Activated CD4-positive, alpha-beta T cell treated with anti-CD3 and anti-CD28 coated beads, Interleukin-2, amount 10 ng/mL, durations not matched to agents 24 days and 14 days (primary cell): ENCODE data around the gene TMEM209. TPM values are rescaled to one million over a fixed set of nuclear protein-coding genes. Genes with fewer than 3 reads are reported as not detected.
"Not testable (repeated sequence)": the region's sequence is repeated elsewhere in the genome, so short reads cannot be mapped to it uniquely, and the experiment has no call there.

ENCODE experiments used
- DNase-seq: peaks from one replicate; pipeline ENCODE4 v3.0.0; 2022
- H3K27ac Mint-ChIP-seq: one replicate; pipeline ENCODE4 v1.8.0; 2022; ENCODE audit warnings: mild to moderate bottlenecking, mixed read lengths
- H3K27me3 Mint-ChIP-seq: one replicate; pipeline ENCODE4 v1.8.0; 2022; ENCODE audit warnings: mixed read lengths
- H3K36me3 Mint-ChIP-seq: one replicate; pipeline ENCODE4 v1.8.0; 2022; ENCODE audit warnings: low read depth, mild to moderate bottlenecking, mixed read lengths
- H3K4me1 Mint-ChIP-seq: one replicate; pipeline ENCODE4 v1.8.0; 2021; ENCODE audit warnings: mixed read lengths
- H3K4me3 Mint-ChIP-seq: one replicate; pipeline ENCODE4 v1.8.0; 2022; ENCODE audit warnings: mild to moderate bottlenecking, moderate library complexity, mixed read lengths
- H3K9me3 Mint-ChIP-seq: one replicate; pipeline ENCODE4 v1.8.0; 2021; ENCODE audit warnings: mixed read lengths
- intact Hi-C: fragments of 100-400 bp; cut with micrococcal nuclease; formaldehyde crosslinking; loops from one replicate; pipeline ENCODE4 v1.15.1; 2023
- total RNA-seq: library from RNA; stranded (reverse); gene quantifications from 2 replicates; pipeline ENCODE4 v1.2.3, GENCODE V29; 2022

The TMEM209 gene
- total RNA-seq, 1 donor from 2014 or later, result 52.9 TPM

DNA sequence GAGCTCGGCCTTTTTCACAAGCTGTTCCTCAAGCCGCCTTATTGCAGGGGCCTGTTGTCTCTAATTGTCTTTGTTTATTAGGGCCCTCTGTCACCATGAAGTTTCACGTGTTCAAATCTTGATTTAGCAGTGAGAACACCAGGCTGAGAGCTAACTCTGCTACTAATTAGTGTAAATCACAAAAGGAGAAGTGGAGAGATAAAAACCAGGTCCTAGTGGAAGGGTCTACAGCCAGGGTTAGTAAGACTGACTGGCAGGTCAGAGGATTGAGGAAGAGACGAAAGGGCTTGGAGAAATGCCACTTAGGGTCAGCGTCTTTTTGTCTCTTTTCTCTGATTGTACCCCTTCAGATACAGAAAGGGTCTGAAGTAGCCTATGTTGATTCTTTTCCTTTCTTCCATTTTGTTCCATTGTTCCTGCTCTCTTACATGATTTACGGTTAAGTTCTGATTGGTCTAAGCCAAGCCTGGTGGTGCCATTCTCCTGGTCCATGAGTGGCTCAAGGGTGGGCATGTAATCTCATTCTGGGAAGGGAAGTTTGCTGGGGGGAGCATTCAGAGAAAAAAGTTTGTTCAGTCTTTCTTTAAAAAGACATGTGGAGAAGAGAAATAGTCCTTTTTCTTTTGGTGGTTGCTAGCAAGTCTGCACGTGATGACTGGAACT, 23.8 kb upstream of the TMEM209 start:
- H3K36me3 Mint-ChIP-seq, result no peaks in the 10 kb centered on the region
- no peak overlapping the region for H3K27ac Mint-ChIP-seq
- H3K27me3 Mint-ChIP-seq, result no peaks in the 10 kb centered on the region
- DNase-seq, result no peak
- H3K9me3 Mint-ChIP-seq, result no peaks in the 10 kb centered on the region
- intact Hi-C loops, result no loop called here
- H3K4me3 Mint-ChIP-seq, result no peak overlapping the region
- H3K4me1 Mint-ChIP-seq, result no peaks in the 10 kb centered on the region

DNA sequence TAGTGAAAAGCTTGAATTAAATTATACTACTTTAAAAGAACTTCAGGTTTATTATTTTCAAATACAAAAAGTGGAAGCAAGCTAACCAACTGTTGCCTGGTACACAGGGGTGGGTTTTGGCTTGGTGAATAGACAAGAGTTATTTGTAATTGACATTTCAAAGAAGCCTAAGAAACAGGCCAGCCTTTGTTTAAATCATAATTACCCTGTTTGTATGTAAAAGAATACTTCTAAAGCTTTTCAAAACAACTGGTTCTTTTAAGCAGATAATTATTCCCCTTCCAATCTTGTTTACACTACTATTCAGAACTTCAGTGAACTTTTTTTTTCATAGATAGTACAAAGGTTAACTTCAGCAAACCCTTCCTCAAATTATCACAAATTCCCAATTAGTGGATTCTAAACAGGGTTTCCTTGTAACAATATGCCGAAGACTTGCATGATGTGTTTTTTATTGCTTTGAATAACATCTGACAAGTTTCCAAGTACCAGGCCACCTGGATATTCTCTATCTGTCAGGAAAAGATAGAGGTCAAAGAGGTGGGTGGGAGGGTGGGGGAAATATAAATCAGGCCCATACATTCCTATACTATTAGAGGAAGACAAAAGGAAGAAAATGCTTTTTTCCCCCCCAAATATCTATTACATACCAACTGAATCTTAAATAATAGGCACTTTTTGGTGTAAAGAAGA, 22.8 kb upstream of the TMEM209 start:
- no peak overlapping the region for H3K27ac Mint-ChIP-seq
- H3K36me3 Mint-ChIP-seq, result no peaks in the 10 kb centered on the region
- no peaks in the 10 kb centered on the region for H3K27me3 Mint-ChIP-seq
- H3K4me1 Mint-ChIP-seq, result no peaks in the 10 kb centered on the region
- H3K9me3 Mint-ChIP-seq, result no peaks in the 10 kb centered on the region
- intact Hi-C loops, result no loop called here
- no peak for DNase-seq
- H3K4me3 Mint-ChIP-seq, result no peak overlapping the region

DNA sequence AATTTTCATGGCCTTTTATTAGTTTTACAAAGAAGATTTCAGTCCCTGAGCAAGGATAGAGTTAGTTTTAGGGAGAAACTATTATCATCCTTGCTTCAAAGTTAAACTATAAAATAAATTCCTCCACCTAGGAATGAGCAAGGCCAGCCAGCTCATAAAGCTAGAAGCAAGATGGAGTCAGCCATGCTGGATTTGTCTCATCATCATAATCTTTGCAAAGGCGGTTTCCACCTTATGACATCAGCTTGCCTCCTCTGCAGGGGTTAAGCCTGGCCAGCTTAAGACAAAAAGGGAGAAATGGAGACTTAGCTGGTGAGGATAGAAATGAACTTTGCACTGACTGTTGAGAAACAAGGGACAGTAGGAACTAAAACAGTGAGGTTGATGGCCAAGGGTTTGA, 21.1 kb upstream of the TMEM209 start:
- intact Hi-C loops, result no loop called here
- Mint-ChIP-seq H3K9me3 (no peaks in the 10 kb centered on the region), H3K4me1 (no peaks in the 10 kb centered on the region), H3K27ac (no peak overlapping the region), H3K36me3 (no peaks in the 10 kb centered on the region), H3K4me3 (no peak overlapping the region), H3K27me3 (no peaks in the 10 kb centered on the region)
- DNase-seq, result no peak

DNA sequence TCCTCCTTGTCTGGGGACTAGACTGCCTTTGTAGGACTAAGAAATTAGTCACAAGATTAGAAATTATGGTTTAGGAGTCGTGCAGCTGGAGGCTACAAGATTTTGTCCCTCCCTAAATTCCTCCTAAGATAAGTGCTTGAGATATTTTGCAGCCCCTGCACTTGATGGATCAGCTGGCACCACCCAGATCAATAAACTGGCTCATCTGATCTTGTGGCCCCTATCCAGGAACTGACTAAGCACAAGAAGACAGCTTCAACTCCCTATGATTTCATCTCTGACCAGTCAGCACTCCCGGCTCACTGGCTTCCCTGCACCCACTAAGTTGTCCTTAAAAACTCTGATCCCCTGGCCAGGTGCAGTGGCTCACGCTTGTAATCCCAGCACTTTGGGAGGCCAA, 19.7 kb upstream of the TMEM209 start:
- H3K36me3 Mint-ChIP-seq, H3K27ac Mint-ChIP-seq, DNase-seq, H3K4me1 Mint-ChIP-seq, H3K9me3 Mint-ChIP-seq, intact Hi-C loops, H3K4me3 Mint-ChIP-seq, H3K27me3 Mint-ChIP-seq: not testable (repeated sequence)

DNA sequence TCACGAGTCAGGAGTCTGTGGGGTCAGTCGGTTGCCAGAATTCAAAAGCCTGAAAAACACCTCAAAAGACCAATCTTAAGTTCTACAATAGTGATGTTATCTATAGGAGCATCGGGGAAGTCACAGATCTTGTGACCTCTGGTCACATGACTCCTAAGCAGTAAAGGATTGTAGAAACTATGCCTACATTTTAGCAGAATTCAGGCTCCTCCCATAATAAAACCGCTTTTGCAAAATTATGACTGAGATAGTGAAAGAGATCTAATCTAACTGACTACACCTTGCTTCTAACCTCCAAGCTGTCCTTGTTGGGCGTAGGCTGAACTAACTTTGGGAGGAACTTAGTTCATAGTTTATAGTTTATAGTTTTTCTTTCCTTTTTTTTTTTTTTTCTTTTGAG, 19.0 kb upstream of the TMEM209 start:
- Mint-ChIP-seq H3K4me1 (no peaks in the 10 kb centered on the region), H3K9me3 (no peaks in the 10 kb centered on the region), H3K36me3 (no peaks in the 10 kb centered on the region), H3K27me3 (peaks cover 4% of the 10 kb centered on the region), H3K4me3 (no peak overlapping the region), H3K27ac (no peak overlapping the region)
- no peak for DNase-seq
- intact Hi-C loops, result no loop called here

DNA sequence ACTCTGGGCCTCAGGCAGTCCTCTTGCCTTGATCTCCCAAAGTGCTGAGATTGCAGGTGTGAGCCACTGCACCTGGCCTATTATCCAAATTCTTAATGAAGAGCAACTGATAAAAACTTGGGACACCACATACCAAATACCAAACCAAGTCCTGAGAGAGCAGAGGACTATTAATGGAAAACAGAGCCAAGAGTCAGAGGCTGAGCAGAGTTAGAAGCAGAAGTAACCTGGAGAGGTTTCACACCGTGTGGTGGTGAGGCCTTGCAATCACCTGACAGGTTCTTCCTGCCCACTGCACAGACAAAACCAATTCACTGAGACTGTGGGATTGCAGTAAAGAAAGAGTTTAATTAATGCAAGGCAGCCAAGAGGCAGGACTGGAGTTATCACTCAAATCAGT, 18.4 kb upstream of the TMEM209 start:
- intact Hi-C loops, result no loop called here
- H3K36me3 Mint-ChIP-seq, result no peaks in the 10 kb centered on the region
- H3K9me3 Mint-ChIP-seq, result no peaks in the 10 kb centered on the region
- no peak overlapping the region for H3K27ac Mint-ChIP-seq
- no peak overlapping the region for H3K4me3 Mint-ChIP-seq
- peaks cover 4% of the 10 kb centered on the region for H3K27me3 Mint-ChIP-seq
- H3K4me1 Mint-ChIP-seq, result no peaks in the 10 kb centered on the region
- DNase-seq, result no peak

DNA sequence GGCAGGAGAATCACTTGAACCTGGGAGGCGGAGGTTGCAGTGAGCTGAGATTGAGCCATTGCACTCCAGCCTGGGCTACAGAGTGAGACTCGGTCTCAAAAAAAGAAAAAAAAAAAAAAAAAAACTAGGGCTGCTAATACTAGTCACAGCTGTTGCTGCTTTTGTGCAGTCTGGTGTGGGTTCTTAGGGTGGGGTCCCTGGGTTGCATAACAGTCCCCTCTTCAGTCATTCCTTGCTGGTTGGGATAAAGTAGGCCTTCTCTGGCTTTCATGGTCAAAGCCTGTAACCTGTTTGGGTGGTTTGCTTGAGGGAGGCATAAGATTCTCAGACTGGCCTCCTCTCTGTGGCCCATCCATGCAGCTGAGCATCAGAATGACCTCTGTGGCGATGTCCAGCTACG, 16.5 kb upstream of the TMEM209 start:
- Mint-ChIP-seq H3K4me1 (no peaks in the 10 kb centered on the region), H3K27me3 (peaks cover 4% of the 10 kb centered on the region), H3K27ac (no peak overlapping the region), H3K9me3 (no peaks in the 10 kb centered on the region), H3K36me3 (no peaks in the 10 kb centered on the region), H3K4me3 (no peak overlapping the region)
- intact Hi-C loops, result no loop called here
- no peak for DNase-seq

DNA sequence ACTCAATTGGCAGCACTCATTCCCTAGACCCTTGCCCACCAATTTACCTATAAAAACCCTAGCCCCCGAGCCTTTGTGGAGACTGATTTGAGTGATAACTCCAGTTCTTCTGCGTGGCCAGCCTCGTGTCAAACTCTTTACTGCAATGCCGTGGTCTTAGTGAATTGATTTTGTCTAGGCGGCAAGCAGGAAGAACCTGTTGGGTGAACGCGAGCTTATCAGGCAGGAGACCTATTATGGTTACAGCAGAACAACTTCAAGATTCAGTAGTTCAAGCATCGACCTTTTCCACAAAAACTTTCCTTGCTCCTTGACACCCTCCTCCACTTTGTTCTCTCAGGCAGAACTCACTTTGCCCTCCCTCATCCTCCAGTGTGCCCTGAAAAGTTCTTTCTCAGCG, 14.7 kb upstream of the TMEM209 start:
- no peak overlapping the region for H3K4me3 Mint-ChIP-seq
- H3K9me3 Mint-ChIP-seq, result no peaks in the 10 kb centered on the region
- no peaks in the 10 kb centered on the region for H3K36me3 Mint-ChIP-seq
- DNase-seq, result peak; percentile 43
- intact Hi-C loops, result no loop called here
- H3K27me3 Mint-ChIP-seq, result peaks cover 9% of the 10 kb centered on the region
- H3K27ac Mint-ChIP-seq, result no peak overlapping the region
- H3K4me1 Mint-ChIP-seq, result no peaks in the 10 kb centered on the region

DNA sequence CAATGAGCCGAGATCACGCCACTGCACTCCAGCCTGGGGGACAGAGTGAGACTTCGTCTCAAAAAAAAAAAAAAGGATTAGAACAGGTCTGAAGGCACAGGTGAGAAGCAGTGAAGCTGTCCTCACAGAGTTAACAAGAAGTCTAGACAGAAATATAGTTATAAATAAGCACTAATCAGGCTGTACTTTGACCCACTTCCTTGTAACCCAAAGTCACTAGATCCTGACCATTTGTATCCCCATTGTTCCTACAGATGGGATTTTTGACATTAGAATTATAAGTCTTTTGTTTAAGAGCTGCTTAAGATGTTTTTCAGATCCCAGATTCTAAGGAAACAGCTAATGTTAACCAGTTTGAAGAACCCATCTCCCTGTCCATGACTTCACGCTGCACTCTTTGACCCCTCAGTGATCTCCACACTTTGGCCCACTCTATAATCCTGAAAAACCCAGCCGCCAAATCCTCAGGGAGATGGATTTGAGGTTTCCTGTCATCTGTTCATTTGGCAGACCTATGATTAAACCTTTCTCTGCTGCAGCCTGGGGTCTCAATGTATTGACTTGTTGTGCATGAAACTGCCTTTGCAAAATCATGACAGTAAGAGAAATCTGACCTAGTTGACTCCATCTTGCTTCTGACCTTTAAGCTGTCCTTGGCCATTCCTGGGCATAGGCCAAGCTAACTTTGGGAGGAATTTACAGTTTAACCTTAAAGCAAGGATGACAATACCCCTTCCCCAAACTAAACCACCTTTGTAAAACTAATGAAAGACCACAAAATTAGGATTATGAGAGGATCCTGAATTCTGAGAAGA, 13.8 kb upstream of the TMEM209 start:
- peak; percentile 30 for DNase-seq
- intact Hi-C loops, result no loop called here
- Mint-ChIP-seq H3K27ac (no peak overlapping the region), H3K4me3 (no peak overlapping the region), H3K27me3 (peaks cover 13% of the 10 kb centered on the region), H3K36me3 (no peaks in the 10 kb centered on the region), H3K4me1 (no peaks in the 10 kb centered on the region), H3K9me3 (no peaks in the 10 kb centered on the region)

DNA sequence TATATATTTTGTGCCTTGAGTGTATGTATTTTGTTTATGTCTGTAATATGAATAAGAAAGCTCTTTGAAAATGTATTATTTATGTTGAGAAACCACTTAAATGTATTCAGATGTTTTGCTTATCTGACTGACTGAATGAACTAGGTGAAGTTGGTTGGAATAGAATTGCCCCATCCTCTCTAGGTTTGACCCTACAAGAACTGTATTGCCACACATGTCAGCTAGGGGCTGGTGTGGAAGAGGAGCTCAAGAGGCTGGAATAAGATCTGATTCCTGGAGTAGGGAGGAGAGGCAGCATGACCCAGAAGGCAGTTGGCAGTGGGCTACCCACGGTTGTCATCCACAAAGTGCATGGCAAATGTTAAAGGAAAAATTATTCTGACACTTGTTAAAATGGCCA, 11.5 kb upstream of the TMEM209 start:
- H3K4me3 Mint-ChIP-seq, result no peak overlapping the region
- DNase-seq, result peak; percentile 29
- H3K36me3 Mint-ChIP-seq, result no peaks in the 10 kb centered on the region
- H3K27ac Mint-ChIP-seq, result no peak overlapping the region
- peaks cover 16% of the 10 kb centered on the region for H3K27me3 Mint-ChIP-seq
- H3K4me1 Mint-ChIP-seq, result no peaks in the 10 kb centered on the region
- H3K9me3 Mint-ChIP-seq, result no peaks in the 10 kb centered on the region
- intact Hi-C loops, result no loop called here

DNA sequence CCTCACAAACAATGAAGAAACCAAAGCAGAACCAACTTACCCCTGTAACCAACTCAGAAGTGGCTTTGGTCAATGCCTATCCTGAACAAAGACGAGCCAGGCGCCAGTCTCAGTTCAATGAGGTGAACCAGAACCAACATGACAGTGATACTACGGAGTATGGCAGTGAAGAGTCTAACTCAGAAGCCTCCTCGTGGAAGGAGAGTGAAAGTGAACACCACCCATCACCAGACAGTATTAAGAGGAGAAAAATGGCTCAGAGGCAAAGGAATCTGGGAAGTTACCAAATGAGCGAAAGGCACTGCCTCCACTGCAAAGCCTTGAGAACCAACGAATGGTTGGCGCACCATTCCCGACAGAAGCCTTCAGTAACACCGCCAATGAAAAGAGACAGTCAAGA, 10.8 kb upstream of the TMEM209 start:
- H3K4me3 Mint-ChIP-seq, result no peak overlapping the region
- intact Hi-C loops, result no loop called here
- DNase-seq, result no peak
- no peak overlapping the region for H3K27ac Mint-ChIP-seq
- H3K9me3 Mint-ChIP-seq, result no peaks in the 10 kb centered on the region
- no peaks in the 10 kb centered on the region for H3K36me3 Mint-ChIP-seq
- H3K4me1 Mint-ChIP-seq, result no peaks in the 10 kb centered on the region
- H3K27me3 Mint-ChIP-seq, result peaks cover 18% of the 10 kb centered on the region

DNA sequence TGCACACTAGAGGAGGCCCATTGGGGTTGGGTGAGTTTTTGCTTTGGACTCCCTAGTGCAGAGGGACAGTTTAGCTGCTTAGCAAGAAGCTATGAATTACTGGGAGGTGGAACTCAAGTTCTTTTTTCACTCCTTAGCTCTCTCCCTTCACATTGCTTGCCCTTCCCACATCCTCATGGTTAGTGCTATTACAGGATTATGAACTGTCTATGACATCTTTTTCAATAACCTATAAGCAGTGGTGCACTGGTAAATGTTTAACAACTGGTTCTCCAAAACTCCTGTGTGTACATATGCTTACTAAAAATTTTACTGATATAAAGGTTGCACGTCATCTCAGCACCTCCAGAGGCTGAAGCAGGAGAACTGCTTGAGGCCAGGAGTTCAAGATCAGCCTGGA, 8.6 kb upstream of the TMEM209 start:
- no peaks in the 10 kb centered on the region for H3K4me1 Mint-ChIP-seq
- DNase-seq, result peak; percentile 19
- no peak overlapping the region for H3K4me3 Mint-ChIP-seq
- H3K27ac Mint-ChIP-seq, result no peak overlapping the region
- peaks cover 14% of the 10 kb centered on the region for H3K27me3 Mint-ChIP-seq
- intact Hi-C loops, result no loop called here
- no peaks in the 10 kb centered on the region for H3K9me3 Mint-ChIP-seq
- H3K36me3 Mint-ChIP-seq, result no peaks in the 10 kb centered on the region

DNA sequence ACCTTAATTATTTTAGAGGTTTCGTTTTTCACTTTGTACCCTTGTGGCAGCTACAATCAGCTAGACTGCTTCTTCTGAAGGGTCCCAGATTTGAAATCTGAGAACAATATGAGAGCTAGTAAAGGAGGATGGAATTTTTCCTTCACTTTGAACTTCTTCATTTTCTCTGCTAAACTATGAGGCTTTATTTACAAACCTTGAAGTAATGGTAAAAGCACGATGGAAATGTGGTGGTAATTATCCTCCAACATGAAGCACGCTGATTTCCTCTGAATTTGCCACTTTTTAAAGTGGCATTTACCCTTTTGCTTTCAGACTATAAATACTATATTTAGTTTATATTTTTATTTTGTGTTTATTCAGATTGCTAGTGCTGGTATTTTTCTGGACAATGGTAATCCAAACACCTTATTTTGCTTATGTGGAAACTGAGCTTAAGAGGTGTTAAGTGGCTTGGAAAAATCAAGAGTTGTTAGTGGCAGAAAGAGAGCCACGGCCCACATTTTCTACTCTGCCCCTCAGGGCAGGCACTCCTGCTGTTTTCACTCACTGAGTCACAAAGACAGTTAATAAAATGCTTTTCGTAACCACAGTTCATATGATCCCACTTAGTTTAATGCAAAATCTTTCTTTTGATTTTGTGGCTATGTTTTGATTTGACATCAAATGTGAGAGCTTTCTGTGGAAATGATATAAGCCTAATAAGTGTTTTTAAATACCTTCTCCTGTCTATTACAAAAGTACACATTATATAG, 5.2 kb upstream of the TMEM209 start:
- peak; percentile 27 for DNase-seq
- Mint-ChIP-seq H3K27ac (no peak overlapping the region), H3K9me3 (no peaks in the 10 kb centered on the region), H3K4me1 (peaks cover 7% of the 10 kb centered on the region), H3K4me3 (no peak overlapping the region), H3K27me3 (peaks cover 11% of the 10 kb centered on the region), H3K36me3 (no peaks in the 10 kb centered on the region)
- intact Hi-C loops, result no loop called here

DNA sequence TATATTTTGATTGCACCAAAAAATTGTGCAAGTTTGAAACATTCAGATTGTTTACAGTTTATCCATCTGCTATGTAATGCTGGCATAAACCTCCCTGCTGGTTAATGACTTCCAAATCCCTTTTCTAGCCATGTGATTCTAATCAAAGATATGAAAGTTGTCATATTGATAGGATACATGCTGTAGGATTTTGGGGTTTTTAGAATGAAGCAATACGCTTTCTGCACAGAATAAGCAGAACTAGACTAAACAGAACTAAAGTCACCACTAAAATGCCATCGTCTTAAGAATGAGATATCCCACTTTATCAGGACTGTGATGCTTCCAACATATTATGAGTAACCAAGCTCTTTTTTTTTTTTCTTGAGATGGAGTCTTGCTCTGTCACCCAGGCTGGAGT, 3.3 kb upstream of the TMEM209 start:
- Mint-ChIP-seq H3K4me3 (no peak overlapping the region), H3K36me3 (peaks cover 4% of the 10 kb centered on the region), H3K4me1 (peaks cover 12% of the 10 kb centered on the region), H3K27me3 (peaks cover 4% of the 10 kb centered on the region), H3K27ac (no peak overlapping the region), H3K9me3 (no peaks in the 10 kb centered on the region)
- intact Hi-C loops, result no loop called here
- no peak for DNase-seq
